ENCODE data around the gene PRSS35.
"Not testable (repeated sequence)": the region's sequence is repeated elsewhere in the genome, so short reads cannot be mapped to it uniquely, and the experiment has no call there.

PRSS35 gene

GRCh38 chr6:83511901-83512681 lies at the start of gene PRSS35:
TSS of gene PRSS35 (plus strand) at chr6:83512534. CDS start at chr6:83523442, 10,908 bp downstream.
- no peaks in the 10 kb centered on the region for H3K9me3 Mint-ChIP-seq
- peaks cover 9% of the 10 kb centered on the region for H3K4me1 Mint-ChIP-seq (ENCODE audit: low read depth)
- peaks cover 51% of the 10 kb centered on the region for H3K27me3 Mint-ChIP-seq
- peak; percentile 32 for DNase-seq
- H3K27ac Mint-ChIP-seq = no peak within 1 kb of the TSS
- H3K36me3 Mint-ChIP-seq (ENCODE audit: low read depth) = no peaks in the 10 kb centered on the region
- H3K4me3 Mint-ChIP-seq = peak within 1 kb of the TSS; percentile 27

- H3K36me3 Mint-ChIP-seq (ENCODE audit: low read depth) = no peaks in the 10 kb centered on the region
- peaks cover 4% of the 10 kb centered on the region for H3K27me3 Mint-ChIP-seq
- no peak for DNase-seq
- no peak overlapping the region for H3K4me3 Mint-ChIP-seq
- no peaks in the 10 kb centered on the region for H3K9me3 Mint-ChIP-seq
- no peak overlapping the region for H3K27ac Mint-ChIP-seq
- no peaks in the 10 kb centered on the region for H3K4me1 Mint-ChIP-seq (ENCODE audit: low read depth)
These were observed 48.4 kb upstream of the PRSS35 start for GRCh38 chr6:83463886-83464285.

- peaks cover 4% of the 10 kb centered on the region for H3K27me3 Mint-ChIP-seq
These were observed 47.8 kb upstream of the PRSS35 start for GRCh38 chr6:83464381-83465140.

GRCh38 chr6:83466328-83466727 lies 46.0 kb upstream of the PRSS35 start:
- DNase-seq = no peak
- Mint-ChIP-seq H3K27me3 (peaks cover 4% of the 10 kb centered on the region), H3K36me3 (ENCODE audit: low read depth) (no peaks in the 10 kb centered on the region), H3K4me1 (ENCODE audit: low read depth) (no peaks in the 10 kb centered on the region), H3K27ac (no peak overlapping the region), H3K9me3 (no peaks in the 10 kb centered on the region), H3K4me3 (no peak overlapping the region)

More at GRCh38 chr6:83464381-83465140, 47.8 kb upstream of the PRSS35 start:
- Mint-ChIP-seq H3K4me1 (ENCODE audit: low read depth) (no peaks in the 10 kb centered on the region), H3K9me3 (no peaks in the 10 kb centered on the region), H3K4me3 (no peak overlapping the region), H3K27ac (no peak overlapping the region), H3K36me3 (ENCODE audit: low read depth) (no peaks in the 10 kb centered on the region)
- no peak for DNase-seq

- Mint-ChIP-seq H3K27ac (no peak overlapping the region), H3K9me3 (no peaks in the 10 kb centered on the region), H3K27me3 (peaks cover 4% of the 10 kb centered on the region), H3K4me1 (ENCODE audit: low read depth) (no peaks in the 10 kb centered on the region), H3K4me3 (no peak overlapping the region), H3K36me3 (ENCODE audit: low read depth) (no peaks in the 10 kb centered on the region)
- DNase-seq = no peak
These were observed 44.7 kb upstream of the PRSS35 start for GRCh38 chr6:83467620-83468036.

- Mint-ChIP-seq H3K4me1 (ENCODE audit: low read depth) (no peaks in the 10 kb centered on the region), H3K4me3 (no peak overlapping the region), H3K27ac (no peak overlapping the region), H3K27me3 (peaks cover 7% of the 10 kb centered on the region), H3K36me3 (ENCODE audit: low read depth) (no peaks in the 10 kb centered on the region), H3K9me3 (no peaks in the 10 kb centered on the region)
- DNase-seq = no peak
These were observed 42.3 kb upstream of the PRSS35 start for GRCh38 chr6:83470001-83470400.

GRCh38 chr6:83470587-83470986 lies 41.7 kb upstream of the PRSS35 start:
- Mint-ChIP-seq H3K4me1 (ENCODE audit: low read depth) (no peaks in the 10 kb centered on the region), H3K27ac (no peak overlapping the region), H3K4me3 (no peak overlapping the region), H3K36me3 (ENCODE audit: low read depth) (no peaks in the 10 kb centered on the region), H3K27me3 (peaks cover 7% of the 10 kb centered on the region), H3K9me3 (no peaks in the 10 kb centered on the region)
- DNase-seq = no peak

- H3K27ac Mint-ChIP-seq = no peak overlapping the region
- no peaks in the 10 kb centered on the region for H3K4me1 Mint-ChIP-seq (ENCODE audit: low read depth)
- H3K9me3 Mint-ChIP-seq = no peaks in the 10 kb centered on the region
- H3K27me3 Mint-ChIP-seq = peaks cover 6% of the 10 kb centered on the region
- H3K36me3 Mint-ChIP-seq (ENCODE audit: low read depth) = no peaks in the 10 kb centered on the region
- H3K4me3 Mint-ChIP-seq = no peak overlapping the region
- DNase-seq = no peak
These were observed 39.6 kb upstream of the PRSS35 start for GRCh38 chr6:83472767-83473166.

- H3K36me3 Mint-ChIP-seq (ENCODE audit: low read depth) = no peaks in the 10 kb centered on the region
- no peak overlapping the region for H3K27ac Mint-ChIP-seq
- no peaks in the 10 kb centered on the region for H3K9me3 Mint-ChIP-seq
- H3K27me3 Mint-ChIP-seq = peaks cover 3% of the 10 kb centered on the region
- no peak for DNase-seq
- H3K4me3 Mint-ChIP-seq = no peak overlapping the region
- H3K4me1 Mint-ChIP-seq (ENCODE audit: low read depth) = no peaks in the 10 kb centered on the region
These were observed 38.0 kb upstream of the PRSS35 start for GRCh38 chr6:83474309-83474708.

GRCh38 chr6:83476971-83477370 lies 35.4 kb upstream of the PRSS35 start:
- no peak for DNase-seq
- no peaks in the 10 kb centered on the region for H3K36me3 Mint-ChIP-seq (ENCODE audit: low read depth)

GRCh38 chr6:83479389-83479788 lies 32.9 kb upstream of the PRSS35 start:
- H3K4me3 Mint-ChIP-seq = no peak overlapping the region
- no peak overlapping the region for H3K27ac Mint-ChIP-seq
- H3K4me1 Mint-ChIP-seq (ENCODE audit: low read depth) = no peaks in the 10 kb centered on the region
- H3K27me3 Mint-ChIP-seq = peaks cover under 1% of the 10 kb centered on the region
- no peak for DNase-seq
- H3K36me3 Mint-ChIP-seq (ENCODE audit: low read depth) = no peaks in the 10 kb centered on the region
- H3K9me3 Mint-ChIP-seq = no peaks in the 10 kb centered on the region

More at GRCh38 chr6:83476971-83477370, 35.4 kb upstream of the PRSS35 start:
- Mint-ChIP-seq H3K4me3 (no peak overlapping the region), H3K27me3 (peaks cover 3% of the 10 kb centered on the region), H3K9me3 (no peaks in the 10 kb centered on the region), H3K27ac (no peak overlapping the region), H3K4me1 (ENCODE audit: low read depth) (no peaks in the 10 kb centered on the region)

- Mint-ChIP-seq H3K4me1 (ENCODE audit: low read depth) (no peaks in the 10 kb centered on the region), H3K27ac (no peak overlapping the region), H3K27me3 (no peaks in the 10 kb centered on the region), H3K4me3 (no peak overlapping the region), H3K36me3 (ENCODE audit: low read depth) (no peaks in the 10 kb centered on the region), H3K9me3 (no peaks in the 10 kb centered on the region)
- DNase-seq = no peak
These were observed 31.9 kb upstream of the PRSS35 start for GRCh38 chr6:83480470-83480869.

GRCh38 chr6:83481938-83482337 lies 30.4 kb upstream of the PRSS35 start:
- not testable (repeated sequence) for DNase-seq; H3K9me3 Mint-ChIP-seq; H3K27me3 Mint-ChIP-seq; H3K4me1 Mint-ChIP-seq (ENCODE audit: low read depth); H3K27ac Mint-ChIP-seq; H3K4me3 Mint-ChIP-seq; H3K36me3 Mint-ChIP-seq (ENCODE audit: low read depth)

- Mint-ChIP-seq H3K27me3 (no peaks in the 10 kb centered on the region), H3K27ac (no peak overlapping the region), H3K9me3 (no peaks in the 10 kb centered on the region), H3K4me3 (no peak overlapping the region), H3K36me3 (ENCODE audit: low read depth) (no peaks in the 10 kb centered on the region), H3K4me1 (ENCODE audit: low read depth) (no peaks in the 10 kb centered on the region)
- no peak for DNase-seq
These were observed 23.9 kb upstream of the PRSS35 start for GRCh38 chr6:83488448-83488847.

GRCh38 chr6:83488861-83489260 lies 23.5 kb upstream of the PRSS35 start:
- no peak overlapping the region for H3K27ac Mint-ChIP-seq
- no peaks in the 10 kb centered on the region for H3K4me1 Mint-ChIP-seq (ENCODE audit: low read depth)
- no peaks in the 10 kb centered on the region for H3K9me3 Mint-ChIP-seq
- no peaks in the 10 kb centered on the region for H3K27me3 Mint-ChIP-seq
- no peak for DNase-seq
- no peak overlapping the region for H3K4me3 Mint-ChIP-seq
- no peaks in the 10 kb centered on the region for H3K36me3 Mint-ChIP-seq (ENCODE audit: low read depth)
